Measurements from ENCODE around the gene TSPAN12.
"Not testable (repeated sequence)": the region's sequence is repeated elsewhere in the genome, so short reads cannot be mapped to it uniquely, and the experiment has no call there.

TSPAN12 gene

GRCh38 chr7:120792091-120792860, 65.7 kb downstream of the TSPAN12 start:
- no peak overlapping the region for H3K4me3 ChIP-seq (ENCODE audit: low read depth, low read length)
- peak; percentile 98 for TF ChIP-seq CTCF (IDR thresholded peaks at IDR 0.05; ENCODE audit: low read depth, low read length)

- TF ChIP-seq CTCF (IDR thresholded peaks at IDR 0.05; ENCODE audit: low read depth, low read length), result no peak
- no peak overlapping the region for H3K4me3 ChIP-seq (ENCODE audit: low read depth, low read length)
Measured at GRCh38 chr7:120785095-120785494, 72.8 kb downstream of the TSPAN12 start.

GRCh38 chr7:120783721-120784120, 74.2 kb downstream of the TSPAN12 start:
- no peak overlapping the region for H3K4me3 ChIP-seq (ENCODE audit: low read depth, low read length)
- no peak for TF ChIP-seq CTCF (IDR thresholded peaks at IDR 0.05; ENCODE audit: low read depth, low read length)

- no peak for TF ChIP-seq CTCF (IDR thresholded peaks at IDR 0.05; ENCODE audit: low read depth, low read length)
- no peak overlapping the region for H3K4me3 ChIP-seq (ENCODE audit: low read depth, low read length)
Measured at GRCh38 chr7:120783273-120783672, 74.7 kb downstream of the TSPAN12 start.

- not testable (repeated sequence) for H3K4me3 ChIP-seq (ENCODE audit: low read depth, low read length)
Measured at GRCh38 chr7:120781924-120782323, 76.0 kb downstream of the TSPAN12 start.

GRCh38 chr7:120780938-120781337, 77.0 kb downstream of the TSPAN12 start:
- H3K4me3 ChIP-seq (ENCODE audit: low read depth, low read length), result no peak overlapping the region
- TF ChIP-seq CTCF (IDR thresholded peaks at IDR 0.05; ENCODE audit: low read depth, low read length), result no peak

GRCh38 chr7:120780451-120780850, 77.5 kb downstream of the TSPAN12 start:
- not testable (repeated sequence) for H3K4me3 ChIP-seq (ENCODE audit: low read depth, low read length)

GRCh38 chr7:120779078-120779477, 78.9 kb downstream of the TSPAN12 start:
- not testable (repeated sequence) for H3K4me3 ChIP-seq (ENCODE audit: low read depth, low read length)

GRCh38 chr7:120775755-120776154, 82.2 kb downstream of the TSPAN12 start:
- TF ChIP-seq CTCF (IDR thresholded peaks at IDR 0.05; ENCODE audit: low read depth, low read length), result no peak
- no peak overlapping the region for H3K4me3 ChIP-seq (ENCODE audit: low read depth, low read length)

Data from WI38 (cell line).